ENCODE measurements around the gene TRAPPC3L.

DNA sequence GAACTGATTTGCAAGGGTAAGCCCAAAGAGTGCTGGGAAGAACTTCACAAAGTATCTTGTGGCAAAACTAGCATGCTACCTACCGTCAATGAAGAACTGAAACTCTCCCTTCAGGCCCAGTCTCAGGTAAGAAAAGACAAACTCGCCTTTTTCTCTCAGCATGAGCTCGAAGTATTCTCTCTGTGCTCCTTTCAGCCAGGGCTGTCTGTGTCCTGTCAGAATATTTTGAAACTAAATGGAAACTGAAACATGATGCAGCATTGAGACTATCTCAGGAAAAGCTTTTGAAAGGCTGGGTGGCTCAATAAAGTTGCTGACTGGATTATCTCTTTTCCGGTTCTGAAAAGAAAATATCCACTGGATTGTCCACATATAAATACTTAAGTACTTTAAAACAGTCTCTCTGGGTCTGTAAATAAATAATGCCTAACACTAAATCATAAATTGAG, 33.3 kb downstream of the TRAPPC3L start:
- TF ChIP-seq POLR2AphosphoS5 (IDR thresholded peaks at IDR 0.05; ENCODE audit: borderline replicate concordance, low read depth, low read length) (no peak), EZH2 (IDR thresholded peaks at IDR 0.05) (no peak)

All from SK-N-MC (cell line).